PC-3 (cell line): ENCODE results near the gene LTB4R2.

Experiments used
- EZH2 ChIP-seq: fragments of 300-600 bp; sonication (generic); IDR thresholded peaks from one replicate; pipeline ENCODE4 v1.6.1; 2017; ENCODE audit warnings: antibody characterized with exemption, mild to moderate bottlenecking, low read length; ENCODE audit not compliant: unreplicated experiment
- EZH2phosphoT487 ChIP-seq: fragments of 300-600 bp; sonication (generic); IDR thresholded peaks from 2 replicates; pipeline ENCODE4 v1.6.1; 2018; ENCODE audit warnings: mild to moderate bottlenecking, antibody characterized with exemption, low read length, borderline replicate concordance
- TF ChIP-seq, protein P1 (sequence below): fragments of 300-600 bp; sonication (generic); conservative IDR thresholded peaks from 2 replicates; pipeline ENCODE4 v1.5.1; 2017; ENCODE audit warnings: antibody characterized with exemption, low read depth, mild to moderate bottlenecking, low read length

GRCh38 chr14:24262821-24263733 is 46.9 kb upstream of the LTB4R2 start, which contains the start of gene TGM1:
- TF ChIP-seq EZH2 (no peak), EZH2phosphoT487 (no peak)
- TF ChIP-seq, protein P1, sequence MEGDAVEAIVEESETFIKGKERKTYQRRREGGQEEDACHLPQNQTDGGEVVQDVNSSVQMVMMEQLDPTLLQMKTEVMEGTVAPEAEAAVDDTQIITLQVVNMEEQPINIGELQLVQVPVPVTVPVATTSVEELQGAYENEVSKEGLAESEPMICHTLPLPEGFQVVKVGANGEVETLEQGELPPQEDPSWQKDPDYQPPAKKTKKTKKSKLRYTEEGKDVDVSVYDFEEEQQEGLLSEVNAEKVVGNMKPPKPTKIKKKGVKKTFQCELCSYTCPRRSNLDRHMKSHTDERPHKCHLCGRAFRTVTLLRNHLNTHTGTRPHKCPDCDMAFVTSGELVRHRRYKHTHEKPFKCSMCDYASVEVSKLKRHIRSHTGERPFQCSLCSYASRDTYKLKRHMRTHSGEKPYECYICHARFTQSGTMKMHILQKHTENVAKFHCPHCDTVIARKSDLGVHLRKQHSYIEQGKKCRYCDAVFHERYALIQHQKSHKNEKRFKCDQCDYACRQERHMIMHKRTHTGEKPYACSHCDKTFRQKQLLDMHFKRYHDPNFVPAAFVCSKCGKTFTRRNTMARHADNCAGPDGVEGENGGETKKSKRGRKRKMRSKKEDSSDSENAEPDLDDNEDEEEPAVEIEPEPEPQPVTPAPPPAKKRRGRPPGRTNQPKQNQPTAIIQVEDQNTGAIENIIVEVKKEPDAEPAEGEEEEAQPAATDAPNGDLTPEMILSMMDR = no peak
